Skeletal muscle tissue (tissue), 4 donors: ENCODE measurements around the gene REEP5. TPM values are rescaled to one million over a fixed set of nuclear protein-coding genes. Genes with fewer than 3 reads are reported as not detected.

ENCODE experiments used
- H3K27ac ChIP-seq: one replicate; pipeline ENCODE4 v1.7.0; 2013; ENCODE audit warnings: mild to moderate bottlenecking, low read depth, low read length, inconsistent platforms
- H3K27me3 ChIP-seq, 3 donors: one replicate each; pipeline ENCODE4 v1.7.0; 2013; ENCODE audit warnings: low read length in 3 of 3; ENCODE audit not compliant: control insufficient read depth in 3 of 3, insufficient read depth in 3 of 3
- H3K36me3 ChIP-seq, 3 donors: one replicate each; pipeline ENCODE4 v1.7.0; 2013; ENCODE audit warnings: low read length in 3 of 3; ENCODE audit not compliant: control insufficient read depth in 3 of 3, insufficient read depth in 3 of 3
- H3K4me1 ChIP-seq, 3 donors: one replicate each; pipeline ENCODE4 v1.7.0; 2013; ENCODE audit warnings: low read length in 3 of 3, mild to moderate bottlenecking in 3 of 3; ENCODE audit not compliant: control insufficient read depth in 3 of 3, insufficient read depth in 3 of 3
- H3K4me3 ChIP-seq, 3 donors: one replicate each; pipeline ENCODE4 v1.7.0; 2013; ENCODE audit warnings: low read length in 3 of 3
- H3K9ac ChIP-seq, 3 donors: one replicate each; pipeline ENCODE4 v1.7.0; 2013; ENCODE audit warnings: low read length in 3 of 3, mild to moderate bottlenecking in 3 of 3, moderate library complexity in 2 of 3, low read depth in 1 of 3
- H3K9me3 ChIP-seq, 3 donors: one replicate each; pipeline ENCODE4 v1.7.0; 2013; ENCODE audit warnings: low read length in 3 of 3; ENCODE audit not compliant: control insufficient read depth in 3 of 3
- total RNA-seq: library from RNA; depleted of rRNA; stranded (reverse); fragments of >200 nt; gene quantifications from one replicate; pipeline ENCODE4 v1.2.3, GENCODE V29; 2014
- donor health status: Osteomylitis.

REEP5 gene
- total RNA-seq, 1 donor from 2014 or later: 26.1 TPM

GRCh38 chr5:112933651-112934365 lies 11.8 kb upstream of the REEP5 start:
- H3K27ac ChIP-seq: no peak overlapping the region

DNA sequence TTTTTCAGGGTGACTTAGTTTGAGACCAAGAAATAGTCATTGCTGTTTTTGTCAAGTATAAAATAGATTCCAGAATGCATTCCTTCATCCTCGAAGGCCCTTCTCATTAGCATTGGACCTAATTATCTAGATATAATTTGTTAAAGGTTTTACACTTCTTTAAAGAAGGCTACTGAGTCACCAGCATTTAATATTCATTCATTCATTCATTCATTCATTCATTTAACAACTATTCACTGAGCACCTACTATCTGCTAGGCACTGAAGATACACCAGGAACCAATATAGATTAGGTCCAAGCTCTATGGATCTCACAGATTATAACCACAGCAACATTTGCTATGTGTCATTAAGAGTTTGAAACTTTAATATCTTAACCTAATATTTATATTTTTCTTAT lies 11.1 kb upstream of the REEP5 start:
- Histone ChIP-seq H3K4me1 (peaks cover 0 to 3% (median 2%) of the 10 kb centered on the region in 3 donors), H3K9me3 (no peaks in the 10 kb centered on the region), H3K9ac (no peak overlapping the region), H3K27ac (no peak overlapping the region), H3K36me3 (no peaks in the 10 kb centered on the region), H3K4me3 (no peak overlapping the region), H3K27me3 (no peaks in the 10 kb centered on the region)

More at GRCh38 chr5:112933651-112934365, 11.8 kb upstream of the REEP5 start:
- H3K4me3 ChIP-seq: no peak overlapping the region
- no peaks in the 10 kb centered on the region for H3K27me3 ChIP-seq
- no peaks in the 10 kb centered on the region for H3K36me3 ChIP-seq
- H3K9me3 ChIP-seq: no peaks in the 10 kb centered on the region
- no peak overlapping the region for H3K9ac ChIP-seq
- no peaks in the 10 kb centered on the region for H3K4me1 ChIP-seq

- H3K27ac ChIP-seq: no peak overlapping the region
- no peaks in the 10 kb centered on the region for H3K9me3 ChIP-seq
- no peak overlapping the region for H3K4me3 ChIP-seq
- peaks cover 0 to 5% (median 2%) of the 10 kb centered on the region in 3 donors for H3K4me1 ChIP-seq
- H3K36me3 ChIP-seq: no peaks in the 10 kb centered on the region
- no peak overlapping the region for H3K9ac ChIP-seq
- H3K27me3 ChIP-seq: no peaks in the 10 kb centered on the region
Observed at GRCh38 chr5:112931473-112931872, 9.4 kb upstream of the REEP5 start.

GRCh38 chr5:112930082-112930344 lies 8.0 kb upstream of the REEP5 start:
- no peak overlapping the region for H3K9ac ChIP-seq
- peaks cover 0 to 5% (median 2%) of the 10 kb centered on the region in 3 donors for H3K4me1 ChIP-seq
- no peaks in the 10 kb centered on the region for H3K36me3 ChIP-seq
- H3K27me3 ChIP-seq: no peaks in the 10 kb centered on the region
- H3K27ac ChIP-seq: no peak overlapping the region
- H3K4me3 ChIP-seq: no peak overlapping the region
- H3K9me3 ChIP-seq: no peaks in the 10 kb centered on the region

GRCh38 chr5:112929336-112930081 lies 7.5 kb upstream of the REEP5 start:
- H3K27me3 ChIP-seq: no peaks in the 10 kb centered on the region
- no peak overlapping the region for H3K9ac ChIP-seq
- H3K9me3 ChIP-seq: no peaks in the 10 kb centered on the region
- H3K4me1 ChIP-seq: peaks cover 0 to 5% (median 2%) of the 10 kb centered on the region in 3 donors
- no peak overlapping the region for H3K27ac ChIP-seq
- no peak overlapping the region for H3K4me3 ChIP-seq
- no peaks in the 10 kb centered on the region for H3K36me3 ChIP-seq

GRCh38 chr5:112923988-112924387 lies 2.0 kb upstream of the REEP5 start:
- H3K9me3 ChIP-seq: no peaks in the 10 kb centered on the region
- H3K27ac ChIP-seq: no peak overlapping the region

DNA sequence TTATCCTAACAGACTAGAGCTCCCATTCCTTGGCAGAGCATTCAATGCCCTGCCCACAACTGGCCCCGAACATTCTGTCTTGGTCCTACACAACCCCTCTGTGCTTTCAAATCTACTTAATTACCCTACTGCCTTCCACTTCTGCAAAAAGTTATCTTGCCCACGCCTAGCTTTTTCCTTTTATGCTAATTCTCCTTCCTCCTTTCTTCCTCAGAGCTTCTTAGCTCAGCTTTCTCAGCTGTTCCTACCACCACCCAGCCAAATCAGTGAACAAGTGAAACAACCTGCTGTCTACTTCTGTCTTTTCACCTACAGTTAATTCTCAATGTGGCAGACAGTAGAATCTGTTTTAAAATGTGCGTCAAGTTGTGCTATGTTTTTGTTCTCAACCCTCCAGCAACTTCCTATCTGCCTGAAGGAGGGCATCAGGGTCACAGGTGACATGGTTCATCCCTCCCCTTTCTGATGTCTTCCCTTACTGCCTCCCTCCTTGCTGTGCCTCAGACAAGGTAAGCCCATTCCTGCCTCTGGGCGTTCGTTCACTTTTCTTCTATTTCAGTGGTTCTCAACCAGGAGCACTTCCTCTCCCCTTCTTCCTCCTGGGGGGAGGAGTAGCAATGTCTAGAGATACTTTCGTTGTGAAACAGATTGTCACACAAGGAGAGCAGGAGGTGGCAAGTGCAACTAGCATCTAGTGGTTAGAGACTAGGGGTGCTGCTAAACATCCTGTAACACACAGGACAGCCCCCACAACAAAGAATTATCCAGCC lies 1.3 kb upstream of the REEP5 start:
- Histone ChIP-seq H3K36me3 (peaks cover 0 to 15% (median 10%) of the 10 kb centered on the region in 3 donors), H3K27ac (no peak overlapping the region), H3K9me3 (no peaks in the 10 kb centered on the region), H3K4me3 (peak overlapping the region in 2 of 3 donors; percentile 78 to 94), H3K9ac (peak overlapping the region; percentile 57 to 81 (median 77)), H3K27me3 (no peaks in the 10 kb centered on the region), H3K4me1 (peaks cover 20 to 28% (median 27%) of the 10 kb centered on the region in 3 donors)

More at GRCh38 chr5:112923988-112924387, 2.0 kb upstream of the REEP5 start:
- no peaks in the 10 kb centered on the region for H3K27me3 ChIP-seq
- H3K4me1 ChIP-seq: peaks cover 16 to 25% (median 20%) of the 10 kb centered on the region in 3 donors
- no peak overlapping the region for H3K4me3 ChIP-seq
- no peak overlapping the region for H3K9ac ChIP-seq
- H3K36me3 ChIP-seq: peaks cover 0 to 8% (median 6%) of the 10 kb centered on the region in 3 donors

- Histone ChIP-seq H3K36me3 (peaks cover 13 to 31% (median 18%) of the 10 kb centered on the region in 3 donors), H3K4me3 (peak overlapping the region; percentile 94 to 95 (median 95)), H3K9me3 (no peaks in the 10 kb centered on the region), H3K27ac (peak overlapping the region; percentile 94), H3K27me3 (no peaks in the 10 kb centered on the region), H3K4me1 (peaks cover 22 to 39% (median 29%) of the 10 kb centered on the region in 3 donors), H3K9ac (peak overlapping the region; percentile 96 to 99 (median 98))
Observed at GRCh38 chr5:112921026-112921832, 798 bp downstream of the REEP5 start.

DNA sequence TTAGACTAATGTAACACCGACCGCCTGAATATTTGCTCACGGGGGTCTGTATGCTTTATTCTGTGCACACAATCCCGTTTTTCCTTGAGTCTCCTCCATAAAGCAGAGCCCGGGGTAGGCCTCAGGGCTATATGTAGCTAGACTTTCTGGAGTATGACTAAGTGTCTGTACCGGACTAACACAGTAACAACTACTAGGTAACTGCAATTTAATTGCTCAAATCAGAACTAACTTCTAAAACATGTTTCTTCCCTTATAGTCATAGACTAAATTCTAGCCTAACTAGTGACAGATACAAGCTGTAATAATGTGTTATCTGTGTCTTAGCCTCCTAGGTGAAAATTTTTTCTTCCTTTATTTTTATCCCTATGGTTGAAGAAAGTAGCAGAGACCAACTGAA lies 2.1 kb downstream of the REEP5 start:
- Histone ChIP-seq H3K36me3 (peaks cover 13 to 36% (median 22%) of the 10 kb centered on the region in 3 donors), H3K4me3 (no peak overlapping the region), H3K27ac (no peak overlapping the region), H3K4me1 (peaks cover 22 to 44% (median 29%) of the 10 kb centered on the region in 3 donors), H3K9me3 (no peaks in the 10 kb centered on the region), H3K27me3 (no peaks in the 10 kb centered on the region), H3K9ac (peak overlapping the region in 1 of 3 donors; percentile 52)
